ENCODE data around the gene CNTRL. TPM values are rescaled to one million over a fixed set of nuclear protein-coding genes. Genes with fewer than 3 reads are reported as not detected.

CNTRL gene
- total RNA-seq, 1 donor from 2014 or later = 7.2 TPM

DNA sequence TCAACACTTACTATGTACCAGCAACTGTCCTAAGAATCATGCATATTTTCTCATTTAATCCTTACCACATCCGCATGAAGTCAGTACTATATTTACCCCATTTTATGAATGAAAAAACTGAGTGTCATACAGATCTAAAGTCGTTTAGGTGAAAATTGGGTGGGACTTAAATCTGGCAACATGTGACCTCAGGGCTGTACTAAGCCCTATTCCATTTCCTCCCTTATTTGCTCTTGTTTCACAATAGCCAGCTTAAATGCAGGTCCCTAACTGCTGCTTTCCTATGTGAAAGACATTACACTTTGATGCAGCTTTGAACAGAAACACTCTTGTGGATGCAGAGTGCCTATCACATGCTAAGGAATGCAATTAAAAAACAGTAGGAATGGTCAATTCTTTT, 129.4 kb downstream of the CNTRL start:
- no peak for ATAC-seq

DNA sequence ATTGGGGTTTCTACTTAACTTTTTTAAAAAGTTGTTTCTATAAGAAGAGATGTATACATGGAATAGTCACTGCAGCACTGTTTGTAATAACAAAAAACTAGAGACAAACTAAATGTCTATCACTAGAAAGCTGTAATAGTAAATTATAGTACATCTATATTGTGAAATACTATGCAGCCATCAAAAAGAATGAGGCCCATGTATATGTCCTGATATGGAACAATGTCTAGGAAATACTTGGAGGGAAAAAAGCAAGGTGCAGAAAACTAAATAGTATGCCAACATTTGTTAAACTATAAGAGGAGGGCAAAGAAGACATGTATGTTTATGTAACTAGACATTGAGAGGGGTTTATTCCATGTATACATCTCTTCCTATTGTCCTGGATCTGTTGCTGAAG, 129.9 kb downstream of the CNTRL start:
- no peak for ATAC-seq

DNA sequence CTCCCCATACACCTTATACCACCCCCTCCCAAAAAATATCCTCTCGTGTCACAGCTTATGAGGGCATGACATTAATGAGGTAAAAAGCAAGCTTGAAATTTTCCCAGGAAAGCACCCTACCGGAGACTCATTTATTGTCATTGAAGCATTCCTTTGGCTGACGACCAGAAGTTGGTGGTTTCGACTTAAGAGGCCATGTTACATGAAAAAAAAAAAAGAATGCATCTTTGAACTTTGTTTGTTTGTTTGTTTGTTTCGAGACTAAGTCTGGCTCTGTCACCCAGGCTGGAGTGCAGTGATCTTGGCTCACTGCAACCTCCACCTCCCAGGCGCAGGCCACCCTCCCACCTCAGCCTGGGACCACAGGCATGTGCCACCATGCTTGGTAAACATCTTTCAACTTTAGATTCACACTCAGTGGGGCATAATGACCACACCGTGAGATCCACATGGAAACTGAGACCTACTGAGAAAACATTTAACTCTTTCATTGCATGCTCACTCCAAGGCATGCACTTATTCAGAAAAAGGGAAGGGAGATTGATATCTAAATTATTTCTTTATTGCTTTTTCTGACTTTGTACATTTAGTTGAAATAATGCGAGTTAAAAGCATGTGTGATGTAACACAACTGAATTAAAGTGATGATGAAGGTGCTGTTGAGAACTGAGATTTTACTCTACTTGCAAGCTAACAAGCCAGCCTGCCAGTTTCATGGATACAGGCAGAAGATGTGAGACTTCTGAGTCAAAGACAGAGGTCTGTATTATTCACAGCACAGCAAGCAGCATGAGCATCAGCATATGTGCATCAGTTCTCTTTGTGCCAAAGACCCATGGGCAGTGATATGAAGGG, 132.0 kb downstream of the CNTRL start:
- no peak for ATAC-seq

DNA sequence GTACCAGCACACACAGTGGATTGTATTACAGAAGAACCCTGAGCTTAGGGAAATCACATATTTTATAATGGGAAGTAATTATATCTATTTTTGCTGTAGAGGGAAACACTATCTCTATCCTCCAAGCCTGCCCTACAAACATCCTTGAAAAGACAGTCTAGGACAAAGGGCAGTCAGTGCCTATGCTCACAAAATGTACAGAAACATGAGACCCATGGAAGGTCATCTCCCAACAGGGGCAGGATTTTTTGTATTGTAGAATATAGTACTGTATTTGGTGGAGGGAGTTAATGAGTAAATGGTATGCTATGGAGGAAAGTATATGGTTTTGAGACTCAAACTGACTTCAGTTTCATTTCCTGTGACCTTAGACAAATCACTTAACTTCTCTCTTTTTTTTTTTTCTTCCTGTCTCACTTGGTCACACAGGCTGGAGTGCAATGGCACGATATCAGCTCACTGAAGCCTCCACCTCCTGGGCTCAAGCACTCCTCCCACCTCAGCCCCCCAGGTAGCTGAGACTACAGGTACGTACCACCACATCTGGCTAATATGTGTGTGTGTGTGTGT, 132.7 kb downstream of the CNTRL start:
- ATAC-seq = peak; percentile 6

DNA sequence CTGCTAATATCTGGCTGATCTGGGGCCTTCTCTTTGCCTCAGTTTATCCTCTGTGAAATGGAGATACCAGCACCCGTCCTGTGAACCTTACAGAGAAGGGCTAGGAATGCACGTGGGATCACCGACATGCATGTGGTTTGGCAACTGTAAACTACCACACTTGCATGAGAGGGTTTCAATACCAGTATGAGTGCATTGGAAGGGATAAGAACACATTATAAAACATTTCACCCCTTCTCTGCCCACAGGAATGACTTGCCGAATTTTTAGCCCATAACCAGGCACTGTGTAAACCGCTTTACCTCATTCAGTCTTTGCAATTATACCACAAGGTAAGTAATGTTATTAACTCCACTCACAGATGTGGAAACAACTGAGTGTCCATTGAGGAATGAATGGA, 135.8 kb downstream of the CNTRL start:
- no peak for ATAC-seq

DNA sequence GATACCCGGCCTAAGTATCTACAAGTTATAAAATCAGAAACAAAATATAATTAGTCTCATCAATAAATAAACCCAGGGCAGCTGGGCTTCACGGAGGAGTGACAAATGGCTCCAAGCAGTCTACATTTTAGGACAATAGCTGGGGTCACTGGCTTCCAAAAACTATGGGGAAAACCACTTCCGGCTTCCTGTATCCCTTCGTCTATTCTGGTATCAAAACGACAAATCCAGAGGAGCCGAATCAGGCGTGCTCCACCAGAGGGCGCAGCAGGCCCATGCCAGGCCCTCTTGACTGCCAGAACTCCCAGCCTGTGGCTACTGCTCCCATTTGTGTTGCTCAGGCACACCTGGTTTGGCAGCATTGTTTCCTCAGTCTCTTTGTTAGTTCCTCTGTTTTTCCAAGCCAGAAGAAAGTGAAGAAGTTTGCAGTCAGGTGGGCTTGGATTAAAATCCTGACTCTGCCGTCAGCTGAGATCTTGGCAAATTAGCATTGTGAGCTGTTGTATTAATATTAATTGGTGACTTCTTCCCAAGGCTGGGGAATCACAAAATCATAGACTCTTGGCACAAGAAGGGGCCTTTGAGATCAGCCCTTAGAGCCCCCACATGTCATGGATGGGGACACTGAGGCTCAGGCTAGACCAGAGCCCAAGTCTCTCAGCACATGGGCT, 138.5 kb downstream of the CNTRL start:
- peak; percentile 98 for ATAC-seq

DNA sequence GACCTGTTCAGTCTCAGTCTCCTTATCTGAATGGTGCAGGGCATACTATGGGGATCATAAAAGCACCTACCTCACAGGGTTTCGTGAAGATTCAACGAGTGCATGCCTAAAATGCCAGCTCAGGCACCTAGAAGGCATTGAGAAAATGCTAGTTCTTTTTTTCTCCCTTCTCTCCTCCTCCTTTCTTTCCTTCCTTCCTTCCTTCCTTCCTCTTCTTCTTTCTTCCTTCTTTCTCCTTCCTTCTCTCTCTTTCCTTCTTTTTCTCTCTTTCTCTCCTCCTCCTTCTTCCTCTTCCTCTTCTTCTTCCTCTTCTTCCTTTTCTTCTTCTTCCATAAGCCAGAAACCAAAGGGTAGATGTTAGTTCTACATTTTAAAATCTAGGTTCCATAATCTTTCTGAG, 139.2 kb downstream of the CNTRL start:
- ATAC-seq = no peak

DNA sequence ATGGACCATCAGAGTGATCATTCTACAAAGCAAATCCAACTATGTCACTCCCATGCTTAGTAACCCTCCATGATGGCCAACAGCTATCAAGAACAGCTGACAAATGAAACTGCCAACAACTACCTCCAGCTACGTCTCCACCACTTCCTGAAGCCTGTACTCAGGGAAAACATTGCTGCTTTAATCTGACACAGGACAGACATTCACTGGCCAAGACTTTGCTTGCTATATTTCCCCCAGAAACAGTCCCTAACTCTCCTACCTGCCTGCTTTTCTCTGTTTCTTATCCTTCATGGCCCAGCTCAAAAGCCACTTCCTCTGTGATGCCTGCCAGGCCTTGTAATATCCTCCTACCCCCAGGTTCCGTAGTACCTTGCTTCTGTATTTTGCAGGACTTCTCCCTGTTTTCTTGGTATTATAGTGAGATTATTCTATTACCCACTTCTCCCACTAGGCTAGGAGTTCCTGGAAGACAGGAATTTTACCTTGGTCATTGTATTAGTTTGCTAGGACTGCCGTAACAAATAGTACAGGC, 141.6 kb downstream of the CNTRL start:
- ATAC-seq = no peak

DNA sequence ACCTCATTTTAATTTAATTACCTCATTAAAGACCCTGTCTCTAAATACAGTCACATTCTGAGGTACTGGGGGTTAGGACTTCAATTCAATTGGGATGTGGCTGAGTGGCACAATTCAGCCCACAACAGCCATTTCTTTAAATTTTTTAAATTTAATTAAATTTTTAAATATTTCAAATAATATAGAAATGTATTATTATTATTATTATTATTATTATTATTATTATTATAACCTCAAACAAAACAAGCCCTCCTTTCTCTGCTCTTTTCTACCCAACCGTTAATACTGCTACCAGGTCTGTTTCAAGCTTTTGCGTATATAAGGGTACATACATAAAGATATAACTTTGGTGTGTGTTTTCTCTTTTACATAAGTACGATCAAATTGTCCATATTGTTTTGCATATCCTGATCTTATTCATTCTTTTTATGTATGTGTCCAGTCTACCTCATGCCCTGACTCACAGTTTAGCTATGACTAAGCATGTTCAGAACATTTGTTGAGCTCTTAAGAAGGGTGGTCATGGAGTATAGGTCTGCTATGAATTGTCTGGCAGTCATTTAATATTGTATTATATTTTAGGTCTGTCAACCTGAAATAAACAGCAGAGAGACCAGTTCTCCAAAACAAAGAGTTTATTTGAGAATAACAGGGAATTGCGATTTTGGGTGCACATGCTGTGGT, 143.0 kb downstream of the CNTRL start:
- ATAC-seq = no peak

DNA sequence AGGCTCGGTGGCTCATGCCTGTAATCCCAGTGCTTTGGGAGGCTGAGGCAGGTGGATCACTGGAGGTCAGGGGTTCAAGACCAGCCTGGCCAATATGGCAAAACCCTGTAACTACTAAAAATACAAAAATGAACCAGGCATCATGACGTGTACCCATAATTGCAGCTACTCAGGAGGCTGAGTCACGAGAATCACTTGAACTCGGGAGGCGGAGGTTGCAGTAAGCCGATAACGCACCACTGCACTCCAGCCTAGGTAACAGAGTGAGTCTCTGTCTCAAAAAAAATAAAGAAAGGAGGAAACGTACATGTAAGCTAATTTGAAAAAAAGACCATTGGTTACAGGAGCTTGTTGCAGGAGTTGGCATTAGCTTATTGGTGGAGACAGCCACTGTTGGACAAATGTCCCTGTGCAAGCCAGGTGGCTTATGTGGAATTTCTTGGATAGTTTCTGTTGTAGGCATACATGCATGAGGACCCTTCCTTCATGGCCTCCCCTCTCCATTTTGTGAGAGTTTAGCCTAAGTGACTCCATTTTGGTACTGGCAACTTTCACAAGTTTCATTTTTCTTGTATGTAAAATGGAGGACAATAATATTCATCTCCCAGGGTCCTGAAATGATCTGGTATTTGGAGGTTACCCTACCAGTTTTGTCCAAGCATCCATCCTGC, 143.7 kb downstream of the CNTRL start:
- ATAC-seq = no peak

DNA sequence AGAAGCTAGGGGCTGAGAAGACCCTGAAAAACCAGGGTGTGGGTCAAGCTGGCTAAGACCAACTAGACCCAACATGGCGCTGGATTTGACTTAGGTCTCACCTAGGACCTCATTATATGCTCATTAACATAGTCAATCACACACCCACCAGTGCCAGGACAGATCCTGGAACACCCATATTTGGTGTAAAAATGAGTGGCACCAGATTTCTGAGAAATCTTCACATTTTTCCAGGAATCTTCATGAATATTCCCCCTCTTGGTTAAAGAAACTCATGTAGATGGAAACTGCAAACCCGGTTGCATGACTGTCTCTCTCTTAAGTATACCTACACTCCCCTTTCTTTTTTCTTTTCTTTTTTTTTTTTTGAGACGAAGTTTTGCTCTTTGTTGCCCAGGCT, 144.8 kb downstream of the CNTRL start:
- ATAC-seq = no peak

DNA sequence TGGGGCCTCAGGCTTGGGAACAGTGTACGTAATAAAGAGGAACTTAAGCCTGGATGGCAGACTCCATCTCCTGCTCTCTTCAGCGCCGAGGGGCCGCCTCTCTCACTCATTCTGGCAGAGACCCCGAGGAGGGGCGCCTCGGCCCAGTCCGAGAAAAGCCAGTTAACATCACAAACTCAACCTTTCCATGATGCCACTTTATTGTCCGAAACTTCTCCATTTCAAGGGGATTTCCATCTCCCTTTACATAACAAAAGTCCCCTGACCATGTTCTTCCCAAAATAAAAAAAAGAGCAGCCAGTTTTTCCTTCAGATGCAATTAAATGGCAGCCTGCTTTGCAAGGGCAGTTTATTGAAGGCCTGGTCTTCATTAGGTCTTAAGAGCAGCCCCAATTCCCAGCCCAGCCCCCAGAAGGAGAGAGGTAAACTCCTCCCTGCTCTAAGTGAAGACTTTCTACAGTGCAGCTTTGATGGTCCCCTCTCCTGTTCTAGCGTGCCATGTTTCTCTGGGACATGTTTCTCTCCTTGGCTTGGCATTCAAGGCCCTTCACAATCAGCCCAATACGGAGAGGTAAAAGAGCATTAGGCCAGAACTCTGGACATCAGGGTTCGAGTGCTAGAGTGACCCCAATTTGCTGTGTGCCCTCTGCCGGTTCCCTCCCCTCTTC, 146.4 kb downstream of the CNTRL start:
- no peak for ATAC-seq

DNA sequence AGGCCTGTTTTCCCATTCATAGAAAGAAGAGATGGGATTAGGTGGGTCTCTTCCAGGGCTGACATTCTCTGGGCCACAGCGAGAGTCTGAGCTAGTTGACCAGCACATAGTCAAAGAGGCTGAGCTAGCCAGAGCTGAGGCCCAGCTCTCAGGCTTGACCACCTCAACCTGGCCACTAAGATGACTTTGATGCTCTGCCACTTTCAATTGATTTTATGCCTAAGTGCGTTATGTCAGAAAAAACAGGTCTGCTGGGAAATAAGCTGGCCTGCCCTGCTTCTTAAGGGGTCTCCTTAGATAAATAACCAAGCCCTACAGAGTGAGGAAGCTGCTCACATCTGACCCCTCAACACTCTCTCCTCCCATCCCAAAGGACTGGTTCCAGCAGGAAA, 146.9 kb downstream of the CNTRL start:
- ATAC-seq = no peak

DNA sequence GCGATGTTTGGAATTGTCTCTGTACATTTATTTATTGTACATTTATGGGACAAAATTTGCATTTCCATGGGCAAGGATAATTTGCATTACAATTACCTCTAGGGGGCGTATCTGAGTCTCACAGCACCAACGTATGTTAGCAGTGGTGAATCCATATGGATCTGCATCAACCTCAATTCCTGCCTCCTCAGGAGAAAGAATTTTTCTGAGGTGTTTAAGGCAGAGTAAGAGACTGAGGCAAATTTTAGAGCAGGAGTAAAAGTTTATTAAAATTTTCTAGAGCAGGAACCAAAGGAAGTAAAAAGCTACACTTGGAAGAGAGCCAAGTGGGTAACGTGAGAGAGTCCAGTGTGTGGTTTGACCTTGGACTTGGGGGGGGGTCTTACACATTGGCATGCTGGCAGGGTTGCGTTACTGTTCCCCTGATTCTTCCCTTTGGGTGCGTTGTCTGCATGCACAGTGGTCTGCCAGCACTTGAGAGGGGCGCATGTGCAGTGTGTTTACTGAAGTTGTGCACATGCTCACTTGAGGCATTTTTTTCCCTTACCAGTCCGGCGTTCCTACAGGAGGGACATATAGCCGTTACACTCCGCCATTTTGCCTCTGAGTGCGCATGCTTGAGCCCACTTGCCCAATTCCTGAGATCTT, 147.9 kb downstream of the CNTRL start:
- ATAC-seq = no peak

DNA sequence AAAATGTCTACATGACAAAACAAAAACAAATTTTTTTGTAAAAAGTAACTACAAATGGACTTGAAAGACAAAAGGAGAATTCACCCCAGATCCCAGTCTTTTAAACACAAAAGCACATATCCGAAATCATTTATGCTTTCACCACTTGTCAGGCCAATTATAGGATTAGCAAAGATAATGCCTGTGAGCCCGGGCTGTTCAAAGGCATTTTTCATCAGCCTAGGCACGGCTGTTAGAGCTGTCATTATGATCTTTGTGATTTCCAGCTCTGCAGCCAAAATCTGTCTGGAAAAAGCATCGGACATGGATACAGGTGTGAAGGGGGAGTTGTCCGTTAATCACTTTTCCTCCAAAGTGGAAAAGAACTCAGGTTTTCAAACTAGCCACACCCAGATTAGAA, 150.5 kb downstream of the CNTRL start:
- ATAC-seq = peak; percentile 23

DNA sequence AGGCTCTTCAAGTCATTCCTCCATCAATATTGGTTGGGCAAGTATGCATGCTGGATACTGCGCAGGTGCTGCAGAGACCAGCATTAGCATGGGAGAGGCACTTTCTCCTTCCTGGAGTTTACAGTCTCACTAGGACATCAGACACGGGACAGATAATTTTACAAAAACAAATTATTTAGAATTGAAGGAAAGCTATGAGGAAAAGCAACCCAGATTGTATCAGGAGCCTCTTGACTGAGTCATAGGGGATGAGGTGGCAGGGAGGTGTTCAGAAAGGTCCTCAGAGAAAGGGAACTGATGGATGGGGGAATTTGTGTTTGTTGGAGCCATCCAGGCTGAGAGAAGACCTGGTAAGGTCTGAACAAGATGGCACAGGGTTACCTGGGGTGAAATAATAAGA, 151.4 kb downstream of the CNTRL start:
- no peak for ATAC-seq

Other genes with a start within 250 kb of the CNTRL start
- gene PSMD5, start 232.0 kb upstream of the CNTRL start, total RNA-seq = 45.2 TPM
- 25.3 TPM for gene PHF19, start 197.8 kb upstream of the CNTRL start, total RNA-seq
- gene TRAF1, start 148.2 kb upstream of the CNTRL start, total RNA-seq = 1.2 TPM
- gene C5, start 24.7 kb upstream of the CNTRL start, total RNA-seq = 3.1 TPM
- 87.2 TPM for gene RAB14, start 126.9 kb downstream of the CNTRL start, total RNA-seq
- gene GSN, start 193.2 kb downstream of the CNTRL start, total RNA-seq = 270 TPM

Data from esophagus mucosa (tissue), 1 donor.